ENCODE results near the gene SVOPL. TPM values are rescaled to one million over a fixed set of nuclear protein-coding genes. Genes with fewer than 3 reads are reported as not detected.

SVOPL gene
- total and polyA plus RNA-seq, 4 donors: 0.33 TPM; not detected in 3

DNA sequence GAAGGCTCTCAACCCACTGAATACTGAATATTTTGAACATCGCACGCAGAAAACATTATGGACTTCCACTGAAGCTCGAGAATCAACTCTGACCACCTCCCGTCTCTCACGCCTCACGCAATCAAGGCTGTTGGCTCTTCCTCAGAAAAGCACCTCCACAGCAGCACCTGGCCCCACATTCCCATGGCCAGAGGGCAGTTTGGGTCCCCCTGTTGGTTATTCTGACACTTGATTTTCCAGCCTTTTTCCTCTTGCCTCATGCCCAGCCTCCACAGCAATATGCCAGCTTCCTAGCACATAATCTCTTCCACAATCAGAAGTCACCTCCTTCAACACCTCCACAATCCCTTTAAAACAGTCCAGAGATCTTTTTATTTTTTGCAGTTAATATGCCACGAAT, 55.9 kb downstream of the SVOPL start:
- TF ChIP-seq RAD21 (IDR thresholded peaks at IDR 0.05): peak; percentile 29 to 70
- TF ChIP-seq CTCF (IDR thresholded peaks at IDR 0.05; ENCODE audit: low read depth, low read length, missing input control): peak; percentile 14
- no peak for TF ChIP-seq TAF1 (conservative IDR thresholded peaks at IDR 0.05)
- WGBS: 92% methylated on average over 7 of the region's 7 CpGs
- DNase-seq (ENCODE audit: low spot score): no peak

DNA sequence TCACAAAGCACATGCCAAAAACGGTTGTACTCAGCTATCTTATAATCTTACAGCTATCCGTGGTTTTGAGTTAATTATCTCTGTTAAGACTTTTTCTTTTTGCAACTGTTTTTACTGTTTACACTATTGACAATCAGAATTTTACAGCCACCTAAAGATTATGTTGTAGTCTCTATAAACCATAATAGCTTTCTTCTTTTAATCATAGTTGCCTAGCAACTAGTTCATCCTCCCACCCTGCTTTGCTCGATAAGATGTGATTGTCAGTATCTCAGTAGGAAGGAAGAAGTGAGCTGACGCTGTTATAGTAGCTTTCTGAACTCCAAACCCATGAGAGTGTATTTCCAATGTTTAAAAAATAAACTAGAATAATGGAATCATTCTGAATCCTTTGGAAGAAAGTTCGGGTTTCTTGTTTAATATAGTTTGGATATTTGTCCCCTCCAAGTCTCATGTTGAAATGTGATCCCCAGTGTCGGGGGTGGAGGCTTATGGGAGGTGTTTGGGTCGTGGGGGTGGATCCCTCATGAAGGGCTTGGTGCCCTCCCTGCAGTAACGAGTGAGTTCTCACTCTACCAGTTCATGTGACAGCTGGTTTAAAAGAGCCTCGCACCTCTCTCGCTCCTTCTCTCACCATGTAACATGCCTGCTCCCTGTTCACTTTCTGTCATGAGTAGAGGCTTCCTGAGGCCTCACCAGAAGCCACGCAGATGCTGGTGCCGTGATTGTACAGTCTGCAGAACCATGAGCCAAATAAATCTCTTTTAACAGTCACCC, 68.1 kb downstream of the SVOPL start:
- no peaks in the 10 kb centered on the region for H3K36me3 ChIP-seq (ENCODE audit: control insufficient read depth in 4 of 4, insufficient read depth in 3 of 4, low read depth in 1 of 4, low read length in 3 of 4)

More for the DNA sequence above, 55.9 kb downstream of the SVOPL start:
- Histone ChIP-seq H3K9me3 (ENCODE audit: control insufficient read depth in 4 of 4, low read length in 3 of 4) (no peaks in the 10 kb centered on the region), H3K27me3 (ENCODE audit: control insufficient read depth in 4 of 4, insufficient read depth in 4 of 4, low read length in 3 of 4) (no peaks in the 10 kb centered on the region), H3K4me1 (ENCODE audit: control insufficient read depth in 4 of 4, insufficient read depth in 4 of 4, low read length in 3 of 4) (no peaks in the 10 kb centered on the region), H3K36me3 (ENCODE audit: control insufficient read depth in 4 of 4, insufficient read depth in 3 of 4, low read depth in 1 of 4, low read length in 3 of 4) (no peaks in the 10 kb centered on the region), H3K9ac (ENCODE audit: low read depth in 1 of 2, low read length in 2 of 2) (no peak overlapping the region), H3K4me3 (ENCODE audit: low read depth in 1 of 3, low read length in 3 of 3) (no peak overlapping the region), H3K27ac (ENCODE audit: low read depth in 1 of 2, low read length in 2 of 2) (no peak overlapping the region)

DNA sequence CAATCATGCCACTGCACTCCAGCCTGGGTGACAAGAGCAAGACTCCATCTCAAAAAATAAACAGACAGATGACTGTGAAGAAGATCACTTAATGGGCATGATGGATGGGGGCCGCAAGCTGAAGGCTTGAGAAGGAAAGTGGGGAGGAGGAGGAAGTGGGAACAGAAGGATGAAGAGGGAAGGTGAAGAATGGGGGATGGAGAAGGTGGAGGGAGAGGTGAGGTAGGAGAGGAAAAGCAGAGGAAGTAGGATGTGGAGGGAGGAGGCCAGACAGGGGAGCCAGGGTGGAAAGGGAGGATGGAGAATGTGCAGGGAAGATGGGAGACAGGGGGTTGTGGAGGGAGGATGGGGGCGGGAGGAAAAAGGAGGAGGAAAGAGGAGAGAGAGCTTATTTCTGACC, 68.8 kb downstream of the SVOPL start:
- WGBS: 82% methylated on average over 2 of the region's 2 CpGs
- no peaks in the 10 kb centered on the region for H3K4me1 ChIP-seq (ENCODE audit: control insufficient read depth in 4 of 4, insufficient read depth in 4 of 4, low read length in 3 of 4)
- DNase-seq (ENCODE audit: low spot score): no peak
- no peaks in the 10 kb centered on the region for H3K27me3 ChIP-seq (ENCODE audit: control insufficient read depth in 4 of 4, insufficient read depth in 4 of 4, low read length in 3 of 4)
- no peak overlapping the region for H3K27ac ChIP-seq (ENCODE audit: low read depth in 1 of 2, low read length in 2 of 2)
- H3K4me3 ChIP-seq (ENCODE audit: low read depth in 1 of 3, low read length in 3 of 3): no peak overlapping the region
- H3K9me3 ChIP-seq (ENCODE audit: control insufficient read depth in 4 of 4, low read length in 3 of 4): no peaks in the 10 kb centered on the region
- no peaks in the 10 kb centered on the region for H3K36me3 ChIP-seq (ENCODE audit: control insufficient read depth in 4 of 4, insufficient read depth in 3 of 4, low read depth in 1 of 4, low read length in 3 of 4)
- TF ChIP-seq, protein P1, sequence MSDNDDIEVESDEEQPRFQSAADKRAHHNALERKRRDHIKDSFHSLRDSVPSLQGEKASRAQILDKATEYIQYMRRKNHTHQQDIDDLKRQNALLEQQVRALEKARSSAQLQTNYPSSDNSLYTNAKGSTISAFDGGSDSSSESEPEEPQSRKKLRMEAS (IDR thresholded peaks at IDR 0.05): no peak
- TF ChIP-seq GABPA (IDR thresholded peaks at IDR 0.05 in 1 of 2, conservative IDR thresholded peaks at IDR 0.05 in 1 of 2): no peak
- no peak for TF ChIP-seq JUND (IDR thresholded peaks at IDR 0.05)
- no peak for TF ChIP-seq SP1 (IDR thresholded peaks at IDR 0.05)
- H3K9ac ChIP-seq (ENCODE audit: low read depth in 1 of 2, low read length in 2 of 2): no peak overlapping the region

More for the DNA sequence above, 68.1 kb downstream of the SVOPL start:
- Histone ChIP-seq H3K9me3 (ENCODE audit: control insufficient read depth in 4 of 4, low read length in 3 of 4) (no peaks in the 10 kb centered on the region), H3K27me3 (ENCODE audit: control insufficient read depth in 4 of 4, insufficient read depth in 4 of 4, low read length in 3 of 4) (no peaks in the 10 kb centered on the region), H3K4me3 (ENCODE audit: low read depth in 1 of 3, low read length in 3 of 3) (no peak overlapping the region), H3K4me1 (ENCODE audit: control insufficient read depth in 4 of 4, insufficient read depth in 4 of 4, low read length in 3 of 4) (no peaks in the 10 kb centered on the region), H3K9ac (ENCODE audit: low read depth in 1 of 2, low read length in 2 of 2) (no peak overlapping the region), H3K27ac (ENCODE audit: low read depth in 1 of 2, low read length in 2 of 2) (no peak overlapping the region)
- DNase-seq (ENCODE audit: low spot score): no peak
- WGBS: 68% methylated on average over 12 of the region's 12 CpGs
- TF ChIP-seq HNF4G (IDR thresholded peaks at IDR 0.05): no peak
- TF ChIP-seq NR2F2 (IDR thresholded peaks at IDR 0.05): no peak
- TF ChIP-seq EGR1 (IDR thresholded peaks at IDR 0.05; ENCODE audit: low read depth in 2 of 2): no peak

- DNase-seq (ENCODE audit: low spot score): no peak
- no peaks in the 10 kb centered on the region for H3K36me3 ChIP-seq (ENCODE audit: control insufficient read depth in 4 of 4, insufficient read depth in 3 of 4, low read depth in 1 of 4, low read length in 3 of 4)
- TF ChIP-seq, protein P1 (IDR thresholded peaks at IDR 0.05): no peak
- no peak for TF ChIP-seq YY1 (IDR thresholded peaks at IDR 0.05)
- no peak for TF ChIP-seq RXRA (IDR thresholded peaks at IDR 0.05)
- no peak for TF ChIP-seq NR2F2 (IDR thresholded peaks at IDR 0.05)
- TF ChIP-seq TAF1 (conservative IDR thresholded peaks at IDR 0.05): no peak
- no peak for TF ChIP-seq FOXA2 (IDR thresholded peaks at IDR 0.05)
- no peak for TF ChIP-seq ZBTB33 (IDR thresholded peaks at IDR 0.05)
- TF ChIP-seq EGR1 (IDR thresholded peaks at IDR 0.05; ENCODE audit: low read depth in 2 of 2): no peak
- TF ChIP-seq GABPA (IDR thresholded peaks at IDR 0.05 in 1 of 2, conservative IDR thresholded peaks at IDR 0.05 in 1 of 2): no peak
- TF ChIP-seq FOXA1 (IDR thresholded peaks at IDR 0.05): no peak
- no peak for TF ChIP-seq RAD21 (IDR thresholded peaks at IDR 0.05)
- no peaks in the 10 kb centered on the region for H3K9me3 ChIP-seq (ENCODE audit: control insufficient read depth in 4 of 4, low read length in 3 of 4)
- H3K9ac ChIP-seq (ENCODE audit: low read depth in 1 of 2, low read length in 2 of 2): no peak overlapping the region
- 94% methylated on average over 8 of the region's 8 CpGs for WGBS
- H3K27me3 ChIP-seq (ENCODE audit: control insufficient read depth in 4 of 4, insufficient read depth in 4 of 4, low read length in 3 of 4): no peaks in the 10 kb centered on the region
- H3K27ac ChIP-seq (ENCODE audit: low read depth in 1 of 2, low read length in 2 of 2): no peak overlapping the region
- H3K4me1 ChIP-seq (ENCODE audit: control insufficient read depth in 4 of 4, insufficient read depth in 4 of 4, low read length in 3 of 4): no peaks in the 10 kb centered on the region
- H3K4me3 ChIP-seq (ENCODE audit: low read depth in 1 of 3, low read length in 3 of 3): no peak overlapping the region
These were observed 71.0 kb downstream of the SVOPL start for GRCh38 chr7:138630059-138630610.

Data from liver (tissue), 9 donors.